Left lung (tissue), 10 donors: ENCODE measurements around the gene SMARCC1. TPM values are rescaled to one million over a fixed set of nuclear protein-coding genes. Genes with fewer than 3 reads are reported as not detected.

ENCODE experiments used
- ATAC-seq: fragments of 200-7000 bp; cut with Tn5 transposase; one replicate; pipeline ENCODE4 v1.9.1; 2020; ENCODE audit warnings: moderate library complexity
- DNase-seq, 4 donors: peaks; one replicate each; pipeline ENCODE4 v3.0.0-alpha.2; 2013 to 2020
- H3K27ac ChIP-seq, 2 donors: fragments of 200-600 bp; sonication (generic) in 1 of 2; one replicate each; pipeline versions ENCODE4 v1.5.0 to v1.8.0; 2020 to 2021
- H3K27me3 ChIP-seq, 2 donors: fragments of 200-600 bp; sonication (generic) in 1 of 2; one replicate each; pipeline versions ENCODE4 v1.5.0 to v1.8.0; 2020 to 2021
- H3K36me3 ChIP-seq, 2 donors: fragments of 200-600 bp; sonication (generic) in 1 of 2; one replicate each; pipeline versions ENCODE4 v1.5.0 to v1.8.0; 2020 to 2021
- H3K4me1 ChIP-seq, 2 donors: fragments of 200-600 bp; one replicate each; pipeline ENCODE4 v1.8.0; 2021
- H3K4me3 ChIP-seq, 2 donors: fragments of 200-600 bp; sonication (generic) in 1 of 2; one replicate each; pipeline versions ENCODE4 v1.5.0 to v1.8.0; 2020 to 2021; ENCODE audit warnings: mild to moderate bottlenecking in 1 of 2
- H3K9me3 ChIP-seq, 2 donors: fragments of 200-600 bp; sonication (generic) in 1 of 2; one replicate each; pipeline versions ENCODE4 v1.5.0 to v1.8.0; 2020 to 2021
- CTCF ChIP-seq, 2 donors: fragments of 200-600 bp; sonication (generic) in 1 of 2; IDR thresholded peaks; one replicate each; pipeline versions ENCODE4 v1.5.0 to v1.8.0; 2021; ENCODE audit warnings: antibody characterized with exemption in 2 of 2
- intact Hi-C, 2 donors: fragments of 100-400 bp; cut with DNase I; formaldehyde crosslinking; loops; one replicate each; pipeline versions ENCODE4 v1.11.2 to v1.14.2; 2022
- polyA plus RNA-seq, 6 donors: library from polyadenylated mRNA; unstranded; fragments of 120-200 nt; gene quantifications; one replicate each; pipeline ENCODE4 v1.2.1, GENCODE V29; 2013; ENCODE audit not compliant: insufficient read length in 6 of 6
- total RNA-seq, 2 donors: library from RNA; stranded (reverse); fragmentation: NEBNext Ultra II Directional; extraction: Animal tissue kit (Norgen Biotek cat#: 25700); gene quantifications; one replicate each; pipeline ENCODE4 v1.2.1, GENCODE V29; 2021
- donor health status: DM: no; HTN: yes; CAD: no.
- donor health status: DM: no; HTN: no; CAD: no.

Gene SMARCC1
- total and polyA plus RNA-seq, 8 donors: 58.5 to 112 (median 97.6) TPM

- peaks cover 0 to 3% of the 10 kb centered on the region in 2 donors for H3K4me1 ChIP-seq
- H3K4me3 ChIP-seq: no peak overlapping the region
- no peak for TF ChIP-seq CTCF (IDR thresholded peaks at IDR 0.05)
- no peaks in the 10 kb centered on the region for H3K9me3 ChIP-seq
- no peak for ATAC-seq
- H3K27me3 ChIP-seq: no peaks in the 10 kb centered on the region
- intact Hi-C loops: no loop called here
- H3K27ac ChIP-seq: no peak overlapping the region
- DNase-seq: no peak
- H3K36me3 ChIP-seq: peaks cover 0 to 64% of the 10 kb centered on the region in 2 donors
Observed at GRCh38 chr3:47701388-47701787, 80.3 kb downstream of the SMARCC1 start.

- H3K4me3 ChIP-seq: no peak overlapping the region
- ATAC-seq (no peak), DNase-seq (no peak)
- no peaks in the 10 kb centered on the region for H3K27me3 ChIP-seq
- intact Hi-C loops: no loop called here
- H3K9me3 ChIP-seq: no peaks in the 10 kb centered on the region
- TF ChIP-seq CTCF (IDR thresholded peaks at IDR 0.05): no peak
- H3K36me3 ChIP-seq: peaks cover 0 to 96% of the 10 kb centered on the region in 2 donors
- no peaks in the 10 kb centered on the region for H3K4me1 ChIP-seq
- no peak overlapping the region for H3K27ac ChIP-seq
Observed at GRCh38 chr3:47692158-47692557, 89.5 kb downstream of the SMARCC1 start.

GRCh38 chr3:47688488-47688887 is 93.2 kb downstream of the SMARCC1 start:
- no peak overlapping the region for H3K27ac ChIP-seq
- peaks cover 3 to 92% of the 10 kb centered on the region in 2 donors for H3K36me3 ChIP-seq
- no peak overlapping the region for H3K4me3 ChIP-seq
- no peak for DNase-seq
- TF ChIP-seq CTCF (IDR thresholded peaks at IDR 0.05): no peak
- no peaks in the 10 kb centered on the region for H3K4me1 ChIP-seq
- H3K9me3 ChIP-seq: no peaks in the 10 kb centered on the region
- H3K27me3 ChIP-seq: no peaks in the 10 kb centered on the region
- intact Hi-C loops: no loop called here
- ATAC-seq: no peak

GRCh38 chr3:47685037-47685436 is 96.7 kb downstream of the SMARCC1 start:
- H3K9me3 ChIP-seq: no peaks in the 10 kb centered on the region
- DNase-seq: no peak
- H3K4me1 ChIP-seq: no peaks in the 10 kb centered on the region
- H3K27ac ChIP-seq: no peak overlapping the region
- intact Hi-C loops: no loop called here
- H3K36me3 ChIP-seq: peaks cover 3 to 77% of the 10 kb centered on the region in 2 donors
- H3K4me3 ChIP-seq: no peak overlapping the region
- no peak for TF ChIP-seq CTCF (IDR thresholded peaks at IDR 0.05)
- no peak for ATAC-seq
- H3K27me3 ChIP-seq: no peaks in the 10 kb centered on the region

GRCh38 chr3:47681016-47681415 is 100.7 kb downstream of the SMARCC1 start:
- peaks cover 3 to 83% of the 10 kb centered on the region in 2 donors for H3K36me3 ChIP-seq
- no peaks in the 10 kb centered on the region for H3K27me3 ChIP-seq
- ATAC-seq (no peak), DNase-seq (no peak)
- no peaks in the 10 kb centered on the region for H3K4me1 ChIP-seq
- TF ChIP-seq CTCF (IDR thresholded peaks at IDR 0.05): no peak
- H3K27ac ChIP-seq: no peak overlapping the region
- no peaks in the 10 kb centered on the region for H3K9me3 ChIP-seq
- intact Hi-C loops: no loop called here
- no peak overlapping the region for H3K4me3 ChIP-seq
